HepG2 (cell line): Measurements from ENCODE around the gene CNP. TPM values are rescaled to one million over a fixed set of nuclear protein-coding genes. Genes with fewer than 3 reads are reported as not detected.

ENCODE experiments used
- HNRNPLL ChIP-seq: fragments of 200-400 bp; formaldehyde crosslinking; IDR thresholded peaks from 2 replicates; pipeline ENCODE4 v1.6.1; 2017; ENCODE audit warnings: mild to moderate bottlenecking, low read depth, low read length; ENCODE audit not compliant: poor library complexity, severe bottlenecking
- HOXA3 ChIP-seq: sonication (generic); formaldehyde crosslinking; IDR thresholded peaks from 2 replicates; pipeline ENCODE4 v1.5.0; 2020; ENCODE audit warnings: missing genetic modification reagents
- IKZF4 ChIP-seq: sonication (generic); formaldehyde crosslinking; IDR thresholded peaks from 2 replicates; pipeline ENCODE4 v1.5.1; 2020; ENCODE audit warnings: borderline replicate concordance, mild to moderate bottlenecking, low read depth, missing genetic modification reagents; ENCODE audit errors: not compliant biosample characterization
- MED13 ChIP-seq: sonication (generic); formaldehyde crosslinking; IDR thresholded peaks from 2 replicates; pipeline ENCODE4 v1.5.0; 2020; ENCODE audit warnings: missing genetic modification reagents
- MYNN ChIP-seq: sonication (generic); formaldehyde crosslinking; IDR thresholded peaks from 2 replicates; pipeline ENCODE4 v1.4.0; 2020; ENCODE audit warnings: mild to moderate bottlenecking, low read depth, missing genetic modification reagents
- NFIB ChIP-seq: sonication (generic); formaldehyde crosslinking; IDR thresholded peaks from 2 replicates; pipeline ENCODE4 v1.9.0; 2021; ENCODE audit warnings: missing genetic modification reagents, mild to moderate bottlenecking, borderline replicate concordance
- NFYC ChIP-seq: IDR thresholded peaks from 2 replicates; pipeline ENCODE4 v1.6.1; 2016; ENCODE audit warnings: missing genetic modification reagents, missing compliant biosample characterization
- PTBP1 ChIP-seq: fragments of 200-400 bp; formaldehyde crosslinking; IDR thresholded peaks from 2 replicates; pipeline ENCODE4 v1.6.1; 2018; ENCODE audit warnings: low read length, low read depth; ENCODE audit not compliant: poor library complexity, severe bottlenecking
- SMAD3 ChIP-seq: sonication (generic); formaldehyde crosslinking; IDR thresholded peaks from 2 replicates; pipeline ENCODE4 v1.4.0; 2020; ENCODE audit warnings: missing genetic modification reagents
- SRSF1 ChIP-seq: fragments of 200-400 bp; formaldehyde crosslinking; optimal IDR thresholded peaks from 2 replicates; pipeline ENCODE3; 2017; ENCODE audit warnings: mild to moderate bottlenecking, low read depth, low read length, moderate library complexity
- TGIF2 ChIP-seq: IDR thresholded peaks from 2 replicates; pipeline ENCODE4 v1.6.1; 2016; ENCODE audit warnings: control low read depth, missing compliant biosample characterization
- XRCC5 ChIP-seq: fragments of 200-400 bp; formaldehyde crosslinking; optimal IDR thresholded peaks from 2 replicates; pipeline ENCODE3; 2017; ENCODE audit warnings: mild to moderate bottlenecking, low read length
- ZMAT3 ChIP-seq: sonication (generic); formaldehyde crosslinking; conservative IDR thresholded peaks from 2 replicates; pipeline ENCODE4 v1.7.0; 2021; ENCODE audit warnings: missing genetic modification reagents
- ZNF343 ChIP-seq: sonication (generic); formaldehyde crosslinking; IDR thresholded peaks from 2 replicates; pipeline ENCODE4 v1.4.0; 2020; ENCODE audit warnings: mild to moderate bottlenecking, missing genetic modification reagents
- ZNF430 ChIP-seq: sonication (generic); formaldehyde crosslinking; IDR thresholded peaks from 2 replicates; pipeline ENCODE4 v1.9.0; 2021; ENCODE audit warnings: mild to moderate bottlenecking, missing genetic modification reagents
- ZNF614 ChIP-seq: IDR thresholded peaks from 2 replicates; pipeline ENCODE4 v1.6.1; 2018; ENCODE audit warnings: missing biosample characterization, missing genetic modification reagents, inconsistent platforms, borderline replicate concordance
- ZNF670 ChIP-seq: sonication (generic); formaldehyde crosslinking; IDR thresholded peaks from 2 replicates; pipeline ENCODE4 v1.8.0; 2022; ENCODE audit warnings: mild to moderate bottlenecking, missing genetic modification reagents, borderline replicate concordance
- ZNF788 ChIP-seq: sonication (generic); formaldehyde crosslinking; IDR thresholded peaks from 2 replicates; pipeline ENCODE4 v1.5.0; 2020; ENCODE audit warnings: mild to moderate bottlenecking, missing genetic modification reagents, borderline replicate concordance
- polyA plus RNA-seq, 8 experiments: library from polyadenylated mRNA; depleted of rRNA in 3 of 8; stranded (reverse) in 7 of 8; unstranded in 1 of 8; fragments of >200 nt; fragmentation: Illumina TruSeq in 4 of 8; extraction: Trizol in 4 of 8; gene quantifications; 2 replicates each; pipeline versions ENCODE4 v1.2.1 to v1.2.3, GENCODE V29; 2011 to 2016; ENCODE audit warnings: low read depth in 4 of 8, missing spikeins in 1 of 8, mixed read lengths in 1 of 8; ENCODE audit not compliant: insufficient read depth in 1 of 8
- total RNA-seq, 5 experiments: library from RNA; depleted of rRNA; stranded (reverse); fragments of >200 nt; fragmentation: Illumina TruSeq; extraction: Trizol; gene quantifications; 2 replicates each; pipeline ENCODE4 v1.2.3, GENCODE V29; 2016; ENCODE audit warnings: low read depth in 1 of 5
- TF ChIP-seq, protein P1 (sequence below): sonication (generic); formaldehyde crosslinking; IDR thresholded peaks from 2 replicates; pipeline ENCODE4 v1.4.0; 2020; ENCODE audit warnings: missing genetic modification reagents
- TF ChIP-seq, protein P2 (sequence below): sonication (generic); formaldehyde crosslinking; IDR thresholded peaks from 2 replicates; pipeline ENCODE4 v1.4.0; 2020; ENCODE audit warnings: missing genetic modification reagents, mild to moderate bottlenecking, borderline replicate concordance

The CNP gene
- total and polyA plus RNA-seq, 2 of the 13 experiments (the other 11 are each of a cell fraction or from before 2014, with no cell fraction given): 97.2 to 161 TPM

DNA sequence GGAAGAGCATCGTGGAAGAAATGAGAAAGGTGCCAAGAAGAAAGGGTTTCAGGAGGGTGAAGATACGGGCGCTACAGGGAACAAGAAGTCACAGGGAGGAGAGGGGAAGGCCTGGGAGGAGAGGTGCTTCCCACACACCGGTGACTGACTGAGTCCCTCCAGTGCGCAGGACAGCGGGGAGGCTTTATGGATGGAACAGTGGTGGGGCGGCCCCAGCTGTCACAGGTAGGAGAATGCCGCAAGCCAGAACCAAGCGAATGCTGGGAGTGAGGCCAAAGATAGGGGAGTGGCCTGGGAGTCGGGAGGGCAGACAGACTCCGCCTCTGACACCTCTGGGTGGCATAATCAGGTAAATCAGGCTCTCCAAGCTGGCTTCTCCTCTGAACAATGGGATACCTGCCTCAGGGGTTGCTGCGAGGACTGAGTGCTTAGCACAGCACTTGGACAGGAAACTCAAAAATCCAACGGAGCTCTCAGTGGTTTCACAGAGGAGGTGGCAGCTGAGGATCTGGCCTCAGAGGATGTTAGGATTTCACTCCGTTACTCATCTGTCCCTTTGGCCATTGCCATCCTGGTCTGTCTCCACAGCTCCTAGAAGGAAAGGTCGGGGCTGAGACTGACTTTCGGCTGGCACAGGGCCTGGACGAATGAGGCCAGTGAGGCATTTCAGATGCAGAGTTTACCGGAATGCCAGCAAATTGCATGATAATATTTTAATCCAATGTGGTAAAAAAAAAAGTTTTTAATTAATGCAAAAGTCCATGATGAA lies 717 bp upstream of the CNP start (continued):
- no peak for TF ChIP-seq ZMAT3 (CRISPR knock-in tag)
- TF ChIP-seq NFYC (CRISPR knock-in tag): no peak
- TF ChIP-seq NFIB (CRISPR knock-in tag): 0 out of 2 replicates have a peak, but pooled peaks have one; percentile 50
- TF ChIP-seq, protein P1, sequence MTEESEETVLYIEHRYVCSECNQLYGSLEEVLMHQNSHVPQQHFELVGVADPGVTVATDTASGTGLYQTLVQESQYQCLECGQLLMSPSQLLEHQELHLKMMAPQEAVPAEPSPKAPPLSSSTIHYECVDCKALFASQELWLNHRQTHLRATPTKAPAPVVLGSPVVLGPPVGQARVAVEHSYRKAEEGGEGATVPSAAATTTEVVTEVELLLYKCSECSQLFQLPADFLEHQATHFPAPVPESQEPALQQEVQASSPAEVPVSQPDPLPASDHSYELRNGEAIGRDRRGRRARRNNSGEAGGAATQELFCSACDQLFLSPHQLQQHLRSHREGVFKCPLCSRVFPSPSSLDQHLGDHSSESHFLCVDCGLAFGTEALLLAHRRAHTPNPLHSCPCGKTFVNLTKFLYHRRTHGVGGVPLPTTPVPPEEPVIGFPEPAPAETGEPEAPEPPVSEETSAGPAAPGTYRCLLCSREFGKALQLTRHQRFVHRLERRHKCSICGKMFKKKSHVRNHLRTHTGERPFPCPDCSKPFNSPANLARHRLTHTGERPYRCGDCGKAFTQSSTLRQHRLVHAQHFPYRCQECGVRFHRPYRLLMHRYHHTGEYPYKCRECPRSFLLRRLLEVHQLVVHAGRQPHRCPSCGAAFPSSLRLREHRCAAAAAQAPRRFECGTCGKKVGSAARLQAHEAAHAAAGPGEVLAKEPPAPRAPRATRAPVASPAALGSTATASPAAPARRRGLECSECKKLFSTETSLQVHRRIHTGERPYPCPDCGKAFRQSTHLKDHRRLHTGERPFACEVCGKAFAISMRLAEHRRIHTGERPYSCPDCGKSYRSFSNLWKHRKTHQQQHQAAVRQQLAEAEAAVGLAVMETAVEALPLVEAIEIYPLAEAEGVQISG (CRISPR knock-in tag): peak; percentile 70; the same call in 1 of the 2 replicates
- TF ChIP-seq ZNF430 (CRISPR knock-in tag): peak; percentile 54
- TF ChIP-seq SRSF1: no peak
- 0 out of 2 replicates have a peak, but pooled peaks have one; percentile 72 for TF ChIP-seq MYNN
- no peak for TF ChIP-seq HOXA3 (CRISPR knock-in tag)
- TF ChIP-seq ZNF788 (CRISPR knock-in tag): peak; percentile 75; the same call in 1 of the 2 replicates
- no peak for TF ChIP-seq PTBP1
- TF ChIP-seq XRCC5: peak; percentile 82
- TF ChIP-seq ZNF670 (CRISPR knock-in tag): no peak
- TF ChIP-seq ZNF614: 0 out of 2 replicates have a peak, but pooled peaks have one; percentile 10
- no peak for TF ChIP-seq ZNF343 (CRISPR knock-in tag)
- TF ChIP-seq, protein P2, sequence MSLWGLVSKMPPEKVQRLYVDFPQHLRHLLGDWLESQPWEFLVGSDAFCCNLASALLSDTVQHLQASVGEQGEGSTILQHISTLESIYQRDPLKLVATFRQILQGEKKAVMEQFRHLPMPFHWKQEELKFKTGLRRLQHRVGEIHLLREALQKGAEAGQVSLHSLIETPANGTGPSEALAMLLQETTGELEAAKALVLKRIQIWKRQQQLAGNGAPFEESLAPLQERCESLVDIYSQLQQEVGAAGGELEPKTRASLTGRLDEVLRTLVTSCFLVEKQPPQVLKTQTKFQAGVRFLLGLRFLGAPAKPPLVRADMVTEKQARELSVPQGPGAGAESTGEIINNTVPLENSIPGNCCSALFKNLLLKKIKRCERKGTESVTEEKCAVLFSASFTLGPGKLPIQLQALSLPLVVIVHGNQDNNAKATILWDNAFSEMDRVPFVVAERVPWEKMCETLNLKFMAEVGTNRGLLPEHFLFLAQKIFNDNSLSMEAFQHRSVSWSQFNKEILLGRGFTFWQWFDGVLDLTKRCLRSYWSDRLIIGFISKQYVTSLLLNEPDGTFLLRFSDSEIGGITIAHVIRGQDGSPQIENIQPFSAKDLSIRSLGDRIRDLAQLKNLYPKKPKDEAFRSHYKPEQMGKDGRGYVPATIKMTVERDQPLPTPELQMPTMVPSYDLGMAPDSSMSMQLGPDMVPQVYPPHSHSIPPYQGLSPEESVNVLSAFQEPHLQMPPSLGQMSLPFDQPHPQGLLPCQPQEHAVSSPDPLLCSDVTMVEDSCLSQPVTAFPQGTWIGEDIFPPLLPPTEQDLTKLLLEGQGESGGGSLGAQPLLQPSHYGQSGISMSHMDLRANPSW (CRISPR knock-in tag): no peak
- TF ChIP-seq TGIF2 (CRISPR knock-in tag): 0 out of 2 replicates have a peak, but pooled peaks have one; percentile 11
- TF ChIP-seq HNRNPLL: peak; percentile 54
- no peak; the same call in 1 of the 2 replicates for TF ChIP-seq MED13 (CRISPR knock-in tag)
- TF ChIP-seq IKZF4 (CRISPR knock-in tag): no peak
- 0 out of 2 replicates have a peak, but pooled peaks have one; percentile 40 for TF ChIP-seq SMAD3 (CRISPR knock-in tag)
